Measurements from ENCODE around the gene ATP7A. TPM values are rescaled to one million over a fixed set of nuclear protein-coding genes. Genes with fewer than 3 reads are reported as not detected.

The ATP7A gene
- total RNA-seq (2022; extraction: Qiagen RNA extraction), result 2.5 to 3.4 TPM (median 3.1 TPM) in 5 replicates

GRCh38 chrX:77910108-77910840 is at the start of gene ATP7A:
Gene ATP7A, plus strand, starts transcription at chrX:77910693. Its CDS starts 60,949 bp downstream, at chrX:77971642.

DNA sequence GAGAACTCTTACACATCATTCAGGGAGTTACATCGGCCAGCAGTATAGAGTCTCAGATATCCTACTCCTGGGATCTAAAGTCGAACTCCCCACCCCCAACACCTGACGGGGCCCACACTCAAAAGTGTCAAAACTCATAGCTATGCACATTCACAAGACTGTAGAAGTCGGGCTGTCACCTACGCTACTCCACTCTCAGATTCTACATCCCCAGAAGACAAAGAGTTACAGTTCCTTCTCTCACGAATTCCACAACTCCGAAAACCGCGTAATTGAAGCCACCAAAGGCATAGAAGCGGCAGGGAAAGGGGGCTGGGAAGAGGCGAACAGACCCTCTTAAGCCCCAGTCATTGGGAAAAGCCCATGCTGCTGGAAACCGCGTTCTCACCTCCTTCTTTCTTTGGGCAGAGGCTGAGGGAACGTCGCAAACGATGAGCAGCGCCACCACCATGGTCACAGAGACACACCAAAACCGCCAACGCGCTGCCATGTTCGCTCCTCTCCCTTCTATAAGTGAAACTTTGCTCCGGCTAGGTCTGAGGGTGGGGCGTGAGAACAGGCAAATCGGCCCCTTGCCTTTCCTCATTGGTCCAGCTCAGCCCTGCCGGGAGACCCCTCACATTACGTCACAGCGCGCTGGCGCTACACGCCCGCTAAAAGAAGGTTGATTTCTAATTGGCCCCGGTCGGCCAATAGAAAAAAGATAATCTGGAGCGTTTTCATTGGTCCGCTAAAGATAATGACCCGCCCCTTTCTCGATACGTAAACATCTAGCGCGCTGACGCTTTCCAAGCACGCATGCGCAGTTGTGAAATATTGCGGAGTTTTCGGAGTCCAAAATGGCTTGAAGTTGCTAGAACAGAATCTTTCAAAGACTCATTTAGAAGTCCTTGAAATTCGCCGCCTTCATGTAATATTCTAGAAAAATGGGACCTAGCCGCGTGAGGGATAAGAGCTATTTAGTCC is 15.3 kb upstream of the ATP7A start, which contains the start of gene MAGT1:
MAGT1 (minus strand) TSS at position 515 of the 966 bp plus-strand sequence; CDS start at position 490, 25 bp downstream.

GRCh38 chrX:77899081-77899828 is 11.2 kb upstream of the ATP7A start, which contains the start of gene COX7B:
Gene COX7B, plus strand, starts transcription at chrX:77899468. Its CDS starts 86 bp downstream, at chrX:77899554.

DNA sequence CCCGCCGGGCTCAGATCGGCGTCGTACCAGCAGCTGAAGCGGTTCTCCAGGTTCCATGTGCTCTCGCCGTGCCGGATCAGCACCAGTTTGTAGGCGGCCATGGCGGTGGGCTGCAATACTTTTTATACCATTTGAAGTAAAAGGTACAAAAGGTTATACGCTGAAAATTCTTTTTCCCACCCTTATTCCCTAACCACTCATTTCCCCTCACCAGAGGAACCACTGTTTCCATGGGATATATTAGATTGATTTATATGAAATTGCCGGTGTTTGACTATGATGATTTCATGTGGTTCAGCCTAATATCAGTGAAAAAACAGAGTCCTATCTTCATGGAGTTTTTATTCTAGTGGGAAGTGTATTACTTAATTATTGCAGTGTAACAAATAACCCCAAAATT is 59.0 kb downstream of the ATP7A start, which contains the start of gene PGAM4:
PGAM4 (minus strand) TSS at position 101 of the 400 bp plus-strand sequence; CDS start at position 101, 0 bp downstream.

Other genes starting within 250 kb of the ATP7A start
- gene ATRX, start 124.5 kb upstream of the ATP7A start, total RNA-seq (2022; extraction: Qiagen RNA extraction), result 15.1 to 23.5 TPM (median 21.0 TPM) in 5 replicates
- gene MAGT1, start 15.3 kb upstream of the ATP7A start, total RNA-seq (2022; extraction: Qiagen RNA extraction), result 36.1 to 46.4 TPM (median 39.3 TPM) in 5 replicates
- gene COX7B, start 11.2 kb upstream of the ATP7A start, total RNA-seq (2022; extraction: Qiagen RNA extraction), result 534 to 643 TPM (median 572 TPM) in 5 replicates
- 0.32 to 0.46 TPM (median 0.43 TPM) in 5 replicates for gene PGAM4, start 58.9 kb downstream of the ATP7A start, total RNA-seq (2022; extraction: Qiagen RNA extraction)
- 561 to 601 TPM (median 563 TPM) in 5 replicates for gene PGK1, start 193.6 kb downstream of the ATP7A start, total RNA-seq (2022; extraction: Qiagen RNA extraction)
- gene TAF9B, start 229.0 kb downstream of the ATP7A start, total RNA-seq (2022; extraction: Qiagen RNA extraction), result 12.2 to 13.6 TPM (median 12.6 TPM) in 5 replicates